ENCODE results near the gene ARMS2.
A peak's percentile ranks its signal among the peaks of the same experiment; 100 is the strongest.

ARMS2 gene

GRCh38 chr10:122461729-122462532 is 7.5 kb downstream of the ARMS2 start:
- Mint-ChIP-seq H3K4me3 (peak overlapping the region; percentile 80), H3K9me3 (no peaks in the 10 kb centered on the region), H3K27me3 (peaks cover 65% of the 10 kb centered on the region), H3K27ac (no peak overlapping the region), H3K4me1 (ENCODE audit: low read depth) (peaks cover 11% of the 10 kb centered on the region), H3K36me3 (ENCODE audit: low read depth) (no peaks in the 10 kb centered on the region)

GRCh38 chr10:122462533-122463465 is 8.3 kb downstream of the ARMS2 start:
- Mint-ChIP-seq H3K36me3 (ENCODE audit: low read depth) (no peaks in the 10 kb centered on the region), H3K9me3 (no peaks in the 10 kb centered on the region), H3K4me3 (peak overlapping the region; percentile 80), H3K27ac (no peak overlapping the region), H3K27me3 (peaks cover 72% of the 10 kb centered on the region), H3K4me1 (ENCODE audit: low read depth) (peaks cover 11% of the 10 kb centered on the region)

GRCh38 chr10:122463466-122464249 is 9.2 kb downstream of the ARMS2 start:
- no peak overlapping the region for H3K27ac Mint-ChIP-seq
- H3K36me3 Mint-ChIP-seq (ENCODE audit: low read depth): no peaks in the 10 kb centered on the region
- H3K9me3 Mint-ChIP-seq: no peaks in the 10 kb centered on the region
- H3K4me3 Mint-ChIP-seq: no peak overlapping the region
- H3K27me3 Mint-ChIP-seq: peaks cover 69% of the 10 kb centered on the region
- H3K4me1 Mint-ChIP-seq (ENCODE audit: low read depth): peaks cover 11% of the 10 kb centered on the region

- Mint-ChIP-seq H3K27ac (no peak overlapping the region), H3K36me3 (ENCODE audit: low read depth) (no peaks in the 10 kb centered on the region), H3K4me1 (ENCODE audit: low read depth) (peaks cover 11% of the 10 kb centered on the region), H3K27me3 (peaks cover 69% of the 10 kb centered on the region), H3K4me3 (no peak overlapping the region), H3K9me3 (no peaks in the 10 kb centered on the region)
Measured at GRCh38 chr10:122464250-122464510, 9.7 kb downstream of the ARMS2 start.

GRCh38 chr10:122464586-122464985 is 10.1 kb downstream of the ARMS2 start:
- no peaks in the 10 kb centered on the region for H3K9me3 Mint-ChIP-seq
- H3K27me3 Mint-ChIP-seq: peaks cover 66% of the 10 kb centered on the region
- H3K4me3 Mint-ChIP-seq: no peak overlapping the region
- no peak overlapping the region for H3K27ac Mint-ChIP-seq
- peaks cover 11% of the 10 kb centered on the region for H3K4me1 Mint-ChIP-seq (ENCODE audit: low read depth)
- no peaks in the 10 kb centered on the region for H3K36me3 Mint-ChIP-seq (ENCODE audit: low read depth)

GRCh38 chr10:122465401-122466040 is 11.1 kb downstream of the ARMS2 start:
- Mint-ChIP-seq H3K9me3 (no peaks in the 10 kb centered on the region), H3K27ac (no peak overlapping the region)

GRCh38 chr10:122466951-122467381 is 12.5 kb downstream of the ARMS2 start:
- Mint-ChIP-seq H3K36me3 (ENCODE audit: low read depth) (no peaks in the 10 kb centered on the region), H3K27ac (no peak overlapping the region)

More at GRCh38 chr10:122465401-122466040, 11.1 kb downstream of the ARMS2 start:
- H3K36me3 Mint-ChIP-seq (ENCODE audit: low read depth): no peaks in the 10 kb centered on the region
- H3K4me3 Mint-ChIP-seq: no peak overlapping the region
- H3K4me1 Mint-ChIP-seq (ENCODE audit: low read depth): peaks cover 10% of the 10 kb centered on the region
- H3K27me3 Mint-ChIP-seq: peaks cover 63% of the 10 kb centered on the region

GRCh38 chr10:122467701-122468100 is 13.2 kb downstream of the ARMS2 start:
- Mint-ChIP-seq H3K36me3 (ENCODE audit: low read depth) (no peaks in the 10 kb centered on the region), H3K4me1 (ENCODE audit: low read depth) (peaks cover 2% of the 10 kb centered on the region), H3K4me3 (no peak overlapping the region), H3K27ac (no peak overlapping the region), H3K9me3 (no peaks in the 10 kb centered on the region), H3K27me3 (peaks cover 70% of the 10 kb centered on the region)

More at GRCh38 chr10:122466951-122467381, 12.5 kb downstream of the ARMS2 start:
- Mint-ChIP-seq H3K27me3 (peaks cover 73% of the 10 kb centered on the region), H3K9me3 (no peaks in the 10 kb centered on the region), H3K4me1 (ENCODE audit: low read depth) (peaks cover 7% of the 10 kb centered on the region), H3K4me3 (no peak overlapping the region)

GRCh38 chr10:122468307-122468925 is 14.0 kb downstream of the ARMS2 start:
- Mint-ChIP-seq H3K27me3 (peaks cover 64% of the 10 kb centered on the region), H3K4me3 (no peak overlapping the region), H3K36me3 (ENCODE audit: low read depth) (no peaks in the 10 kb centered on the region), H3K4me1 (ENCODE audit: low read depth) (no peaks in the 10 kb centered on the region), H3K9me3 (no peaks in the 10 kb centered on the region), H3K27ac (no peak overlapping the region)

GRCh38 chr10:122468926-122469781 is 14.7 kb downstream of the ARMS2 start:
- H3K9me3 Mint-ChIP-seq: no peaks in the 10 kb centered on the region
- H3K36me3 Mint-ChIP-seq (ENCODE audit: low read depth): no peaks in the 10 kb centered on the region
- no peak overlapping the region for H3K27ac Mint-ChIP-seq
- no peak overlapping the region for H3K4me3 Mint-ChIP-seq
- H3K4me1 Mint-ChIP-seq (ENCODE audit: low read depth): peaks cover 7% of the 10 kb centered on the region
- peaks cover 58% of the 10 kb centered on the region for H3K27me3 Mint-ChIP-seq

- no peak overlapping the region for H3K4me3 Mint-ChIP-seq
- peaks cover 14% of the 10 kb centered on the region for H3K4me1 Mint-ChIP-seq (ENCODE audit: low read depth)
- no peaks in the 10 kb centered on the region for H3K9me3 Mint-ChIP-seq
- no peaks in the 10 kb centered on the region for H3K36me3 Mint-ChIP-seq (ENCODE audit: low read depth)
- H3K27me3 Mint-ChIP-seq: peaks cover 51% of the 10 kb centered on the region
- no peak overlapping the region for H3K27ac Mint-ChIP-seq
Measured at GRCh38 chr10:122469848-122470247, 15.4 kb downstream of the ARMS2 start.

- H3K4me1 Mint-ChIP-seq (ENCODE audit: low read depth): peaks cover 14% of the 10 kb centered on the region
- H3K27me3 Mint-ChIP-seq: peaks cover 43% of the 10 kb centered on the region
- no peak overlapping the region for H3K4me3 Mint-ChIP-seq
- H3K9me3 Mint-ChIP-seq: no peaks in the 10 kb centered on the region
- H3K27ac Mint-ChIP-seq: no peak overlapping the region
- no peaks in the 10 kb centered on the region for H3K36me3 Mint-ChIP-seq (ENCODE audit: low read depth)
Measured at GRCh38 chr10:122471531-122472177, 17.2 kb downstream of the ARMS2 start.

GRCh38 chr10:122473116-122473515 is 18.7 kb downstream of the ARMS2 start:
- Mint-ChIP-seq H3K9me3 (no peaks in the 10 kb centered on the region), H3K36me3 (ENCODE audit: low read depth) (no peaks in the 10 kb centered on the region), H3K4me1 (ENCODE audit: low read depth) (peaks cover 14% of the 10 kb centered on the region), H3K27ac (no peak overlapping the region), H3K4me3 (no peak overlapping the region), H3K27me3 (peaks cover 29% of the 10 kb centered on the region)
